ENCODE results near the gene GAK. TPM values are rescaled to one million over a fixed set of nuclear protein-coding genes. Genes with fewer than 3 reads are reported as not detected.

GAK gene
- polyA plus RNA-seq, 1 donor (not counting 4 experiments of a cell fraction or from before 2014, with no cell fraction given) = 18.4 TPM

- Histone ChIP-seq H3K4me1 (ENCODE audit: control insufficient read depth, extremely low read depth, insufficient read depth, low read length) (no peaks in the 10 kb centered on the region), H3K4me2 (ENCODE audit: control insufficient read depth, extremely low read depth, insufficient read depth, low read depth, low read length) (no peak overlapping the region), H2AFZ (ENCODE audit: control insufficient read depth, low read length) (no peak overlapping the region), H4K20me1 (ENCODE audit: control insufficient read depth, extremely low read depth, insufficient read depth, low read length) (no peaks in the 10 kb centered on the region), H3K9me1 (ENCODE audit: control insufficient read depth, extremely low read depth, insufficient read depth, low read length) (no peaks in the 10 kb centered on the region), H3K36me3 (ENCODE audit: control insufficient read depth in 2 of 2, extremely low read depth in 1 of 2, insufficient read depth in 2 of 2, low read length in 2 of 2) (peaks cover 25 to 27% of the 10 kb centered on the region in 2 experiments), H3K9ac (ENCODE audit: control insufficient read depth, extremely low read depth, insufficient read depth, low read length) (no peak overlapping the region), H3K4me3 (ENCODE audit: control insufficient read depth in 2 of 3, extremely low read depth in 1 of 3, insufficient read depth in 2 of 3, low read depth in 1 of 3, low read length in 3 of 3) (no peak overlapping the region), H3K27me3 (ENCODE audit: control insufficient read depth, extremely low read depth, insufficient read depth, low read length) (no peaks in the 10 kb centered on the region), H3K79me2 (ENCODE audit: control insufficient read depth, insufficient read depth, low read length) (no peaks in the 10 kb centered on the region), H3K9me3 (ENCODE audit: control insufficient read depth, low read depth, low read length) (no peaks in the 10 kb centered on the region), H3K27ac (ENCODE audit: control insufficient read depth, insufficient read depth, low read length) (no peak overlapping the region)
- FAIRE-seq (no peak), DNase-seq (ENCODE audit: low read depth, low spot score) (no peak)
- TF ChIP-seq CTCF (optimal IDR thresholded peaks at IDR 0.05 in 1 of 3, IDR thresholded peaks at IDR 0.05 in 1 of 3, conservative IDR thresholded peaks at IDR 0.05 in 1 of 3; ENCODE audit: extremely low read depth in 1 of 3, insufficient read depth in 2 of 3, low read length in 3 of 3) (no peak), EZH2 (IDR thresholded peaks at IDR 0.05; ENCODE audit: low read length) (no peak)
- dilution Hi-C loops (cut with MboI; ENCODE audit: extremely low pct_ligation_motif_present, low sequenced_read_pairs) = no loop called here
These were observed 60.6 kb downstream of the GAK start for GRCh38 chr4:871484-871883.

DNA sequence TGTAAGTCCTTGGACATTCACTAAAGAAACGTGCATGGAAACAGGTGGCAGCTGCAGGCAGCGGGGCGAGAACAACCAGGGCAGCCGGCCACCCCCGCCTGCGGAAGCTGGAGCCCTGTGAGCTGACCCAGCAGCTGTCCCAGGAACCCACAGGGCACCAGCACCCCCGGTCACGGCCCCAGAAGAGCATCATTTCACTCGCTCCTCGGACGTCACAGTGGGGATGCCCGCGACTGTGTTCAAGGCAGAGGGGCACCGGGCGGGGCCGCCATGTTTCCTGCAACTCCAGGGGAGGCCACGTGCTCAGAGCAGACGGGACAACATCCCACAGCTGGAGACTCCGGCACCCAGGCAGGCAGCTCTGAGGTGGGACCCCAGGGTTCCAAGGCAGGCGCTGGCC, 61.2 kb downstream of the GAK start:
- Histone ChIP-seq H3K9me1 (ENCODE audit: control insufficient read depth, extremely low read depth, insufficient read depth, low read length) (no peaks in the 10 kb centered on the region), H3K27ac (ENCODE audit: control insufficient read depth, insufficient read depth, low read length) (no peak overlapping the region), H3K9ac (ENCODE audit: control insufficient read depth, extremely low read depth, insufficient read depth, low read length) (no peak overlapping the region), H4K20me1 (ENCODE audit: control insufficient read depth, extremely low read depth, insufficient read depth, low read length) (no peaks in the 10 kb centered on the region), H2AFZ (ENCODE audit: control insufficient read depth, low read length) (no peak overlapping the region), H3K36me3 (ENCODE audit: control insufficient read depth in 2 of 2, extremely low read depth in 1 of 2, insufficient read depth in 2 of 2, low read length in 2 of 2) (peaks cover 19 to 25% of the 10 kb centered on the region in 2 experiments), H3K4me2 (ENCODE audit: control insufficient read depth, extremely low read depth, insufficient read depth, low read depth, low read length) (no peak overlapping the region), H3K27me3 (ENCODE audit: control insufficient read depth, extremely low read depth, insufficient read depth, low read length) (no peaks in the 10 kb centered on the region), H3K4me3 (ENCODE audit: control insufficient read depth in 2 of 3, extremely low read depth in 1 of 3, insufficient read depth in 2 of 3, low read depth in 1 of 3, low read length in 3 of 3) (no peak overlapping the region), H3K4me1 (ENCODE audit: control insufficient read depth, extremely low read depth, insufficient read depth, low read length) (no peaks in the 10 kb centered on the region), H3K9me3 (ENCODE audit: control insufficient read depth, low read depth, low read length) (no peaks in the 10 kb centered on the region), H3K79me2 (ENCODE audit: control insufficient read depth, insufficient read depth, low read length) (no peaks in the 10 kb centered on the region)
- FAIRE-seq (no peak), DNase-seq (ENCODE audit: low read depth, low spot score) (no peak)
- dilution Hi-C loops (cut with MboI; ENCODE audit: extremely low pct_ligation_motif_present, low sequenced_read_pairs) = no loop called here
- TF ChIP-seq EZH2 (IDR thresholded peaks at IDR 0.05; ENCODE audit: low read length) (no peak), CTCF (optimal IDR thresholded peaks at IDR 0.05 in 1 of 3, IDR thresholded peaks at IDR 0.05 in 1 of 3, conservative IDR thresholded peaks at IDR 0.05 in 1 of 3; ENCODE audit: extremely low read depth in 1 of 3, insufficient read depth in 2 of 3, low read length in 3 of 3) (no peak)

Measured in keratinocyte (primary cell).